ENCODE results near the gene MED31. TPM values are rescaled to one million over a fixed set of nuclear protein-coding genes. Genes with fewer than 3 reads are reported as not detected.

The MED31 gene
- total RNA-seq, 4 donors from 2014 or later = 5.3 to 13.7 (median 10.4) TPM

DNA sequence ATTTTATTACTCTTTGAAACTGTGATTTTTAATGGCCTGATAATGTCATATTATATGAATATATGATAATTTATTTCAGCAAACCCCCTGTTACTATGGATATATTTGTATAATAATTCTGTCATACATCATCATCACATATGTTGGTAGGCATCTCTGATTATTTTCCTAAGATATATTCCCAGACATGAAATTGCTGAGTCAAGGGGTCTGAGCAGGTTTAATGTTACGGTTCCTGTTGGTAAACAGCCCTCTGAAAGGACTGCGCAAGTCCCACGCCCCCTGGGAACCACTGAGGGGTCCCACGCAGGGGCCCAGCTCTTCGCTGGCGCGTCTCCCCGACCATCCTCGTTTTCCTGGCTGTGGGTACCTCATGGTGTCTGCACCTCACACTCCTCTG is 37.5 kb upstream of the MED31 start:
- Histone ChIP-seq H3K36me3 (no peaks in the 10 kb centered on the region), H3K27me3 (no peaks in the 10 kb centered on the region), H3K4me1 (no peaks in the 10 kb centered on the region), H3K4me3 (replicated peaks in 1 of 3) (no peak overlapping the region), H3K27ac (no peak overlapping the region), H3K9me3 (no peaks in the 10 kb centered on the region)
- 88 to 89% methylated on average over 8 to 9 of the region's 9 CpGs for WGBS, 2 donors
- intact Hi-C loops (cut with DNase I) = no loop called here
- DNase-seq = no peak
- no peak for TF ChIP-seq POLR2A (IDR thresholded peaks at IDR 0.05)
- TF ChIP-seq, protein P1, sequence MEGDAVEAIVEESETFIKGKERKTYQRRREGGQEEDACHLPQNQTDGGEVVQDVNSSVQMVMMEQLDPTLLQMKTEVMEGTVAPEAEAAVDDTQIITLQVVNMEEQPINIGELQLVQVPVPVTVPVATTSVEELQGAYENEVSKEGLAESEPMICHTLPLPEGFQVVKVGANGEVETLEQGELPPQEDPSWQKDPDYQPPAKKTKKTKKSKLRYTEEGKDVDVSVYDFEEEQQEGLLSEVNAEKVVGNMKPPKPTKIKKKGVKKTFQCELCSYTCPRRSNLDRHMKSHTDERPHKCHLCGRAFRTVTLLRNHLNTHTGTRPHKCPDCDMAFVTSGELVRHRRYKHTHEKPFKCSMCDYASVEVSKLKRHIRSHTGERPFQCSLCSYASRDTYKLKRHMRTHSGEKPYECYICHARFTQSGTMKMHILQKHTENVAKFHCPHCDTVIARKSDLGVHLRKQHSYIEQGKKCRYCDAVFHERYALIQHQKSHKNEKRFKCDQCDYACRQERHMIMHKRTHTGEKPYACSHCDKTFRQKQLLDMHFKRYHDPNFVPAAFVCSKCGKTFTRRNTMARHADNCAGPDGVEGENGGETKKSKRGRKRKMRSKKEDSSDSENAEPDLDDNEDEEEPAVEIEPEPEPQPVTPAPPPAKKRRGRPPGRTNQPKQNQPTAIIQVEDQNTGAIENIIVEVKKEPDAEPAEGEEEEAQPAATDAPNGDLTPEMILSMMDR (IDR thresholded peaks at IDR 0.05) = no peak

DNA sequence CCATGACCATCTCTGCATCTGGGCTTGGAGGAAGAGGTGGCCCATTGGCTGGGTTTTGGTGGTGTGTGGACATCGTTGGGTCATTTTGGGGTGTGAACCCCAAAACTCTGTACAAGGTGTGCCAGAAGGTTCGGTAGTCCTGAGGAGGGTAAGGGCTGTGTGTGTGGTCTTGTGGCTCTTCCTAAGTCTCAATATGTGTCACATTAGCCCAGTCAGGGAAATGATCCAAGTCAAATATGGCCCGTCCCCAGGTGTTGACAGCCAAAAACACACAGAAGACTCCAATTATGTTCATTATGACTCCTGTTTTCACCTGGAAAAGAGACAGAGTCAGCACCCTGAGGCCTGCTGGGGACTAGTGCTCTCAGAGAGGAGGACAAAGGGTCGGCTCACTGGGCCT is 34.6 kb upstream of the MED31 start:
- Histone ChIP-seq H3K36me3 (no peaks in the 10 kb centered on the region), H3K4me3 (replicated peaks in 1 of 3) (no peak overlapping the region), H3K27ac (no peak overlapping the region), H3K27me3 (no peaks in the 10 kb centered on the region), H3K9me3 (no peaks in the 10 kb centered on the region), H3K4me1 (no peaks in the 10 kb centered on the region)
- DNase-seq = no peak
- 88 to 89% methylated on average over 4 of the region's 4 CpGs for WGBS, 2 donors
- TF ChIP-seq, protein P1 (IDR thresholded peaks at IDR 0.05) = no peak
- no peak for TF ChIP-seq POLR2A (IDR thresholded peaks at IDR 0.05)
- intact Hi-C loops (cut with DNase I) = no loop called here

DNA sequence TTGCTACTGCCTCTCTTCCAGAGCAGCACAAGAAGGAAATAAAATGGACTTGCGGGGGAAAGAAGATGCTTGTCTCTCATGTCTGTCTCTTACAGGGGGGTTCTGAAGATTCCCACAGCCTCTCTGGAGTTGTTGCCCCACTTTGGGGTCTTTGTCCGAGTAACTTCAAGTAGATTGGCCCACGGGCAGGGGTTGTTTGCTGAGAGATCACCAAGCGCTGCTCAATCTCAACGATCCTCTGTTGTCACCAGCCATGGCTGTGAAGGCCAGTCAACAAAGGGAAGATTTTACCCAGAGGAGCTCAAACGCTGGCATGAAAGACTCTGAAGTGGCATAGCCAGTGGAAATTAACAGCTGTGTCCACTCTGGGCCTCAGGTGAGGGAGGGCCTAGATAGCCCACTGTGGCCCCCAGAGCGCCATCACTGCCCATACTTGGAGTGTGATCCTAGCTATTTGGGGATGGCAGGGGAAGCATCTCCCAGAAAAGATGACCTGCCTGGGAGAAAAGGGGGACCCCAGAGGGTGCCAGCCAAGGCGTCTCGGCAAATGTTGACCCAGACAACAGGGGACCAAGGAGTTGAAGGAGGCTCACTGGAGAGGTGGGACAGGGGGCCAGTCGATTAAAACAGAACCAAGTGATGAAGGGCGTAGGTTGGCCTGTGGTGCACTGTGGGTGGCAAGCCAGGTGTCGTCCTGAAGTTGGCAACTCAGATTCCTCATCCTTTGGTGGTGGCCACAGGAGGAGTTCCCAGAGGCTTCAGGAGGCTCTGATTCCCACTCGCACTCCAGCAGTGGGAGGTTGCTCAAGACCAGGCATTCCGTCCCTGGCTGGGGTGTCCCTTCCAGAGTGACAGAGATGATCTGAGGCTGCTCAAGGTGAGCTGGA is 33.7 kb upstream of the MED31 start:
- no peak overlapping the region for H3K27ac ChIP-seq
- H3K4me3 ChIP-seq (replicated peaks in 1 of 3) = no peak overlapping the region
- H3K36me3 ChIP-seq = no peaks in the 10 kb centered on the region
- H3K9me3 ChIP-seq = no peaks in the 10 kb centered on the region
- H3K4me1 ChIP-seq = no peaks in the 10 kb centered on the region
- intact Hi-C loops (cut with DNase I) = no loop called here
- H3K27me3 ChIP-seq = no peaks in the 10 kb centered on the region
- no peak for DNase-seq
- 68 to 73% methylated on average over 12 of the region's 14 CpGs for WGBS, 2 donors
- TF ChIP-seq, protein P1 (IDR thresholded peaks at IDR 0.05) = no peak
- no peak for TF ChIP-seq POLR2A (IDR thresholded peaks at IDR 0.05)

DNA sequence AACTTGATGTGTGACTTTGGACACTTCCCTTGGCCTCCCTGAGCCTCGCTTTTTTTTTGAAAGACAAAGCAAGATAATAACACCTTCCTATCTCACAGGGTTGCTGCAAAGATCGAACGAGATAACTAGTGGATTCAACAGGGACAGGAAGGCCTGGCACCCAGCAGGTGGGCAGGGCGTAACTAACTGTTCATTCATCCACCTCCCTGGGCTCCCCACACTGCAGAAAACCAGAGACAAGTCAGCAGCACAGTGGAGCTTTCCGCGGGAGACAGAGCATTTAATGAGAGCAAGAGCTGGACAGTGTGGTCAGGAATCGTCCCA is 33.0 kb upstream of the MED31 start:
- no peak overlapping the region for H3K27ac ChIP-seq
- H3K9me3 ChIP-seq = no peaks in the 10 kb centered on the region
- TF ChIP-seq, protein P1 (IDR thresholded peaks at IDR 0.05) = no peak
- TF ChIP-seq POLR2A (IDR thresholded peaks at IDR 0.05) = no peak
- intact Hi-C loops (cut with DNase I) = no loop called here
- no peaks in the 10 kb centered on the region for H3K36me3 ChIP-seq
- H3K4me3 ChIP-seq (replicated peaks in 1 of 3) = no peak overlapping the region
- no peaks in the 10 kb centered on the region for H3K27me3 ChIP-seq
- DNase-seq = no peak
- WGBS, 2 donors = 53 to 61% methylated on average over 5 to 7 of the region's 7 CpGs
- no peaks in the 10 kb centered on the region for H3K4me1 ChIP-seq

DNA sequence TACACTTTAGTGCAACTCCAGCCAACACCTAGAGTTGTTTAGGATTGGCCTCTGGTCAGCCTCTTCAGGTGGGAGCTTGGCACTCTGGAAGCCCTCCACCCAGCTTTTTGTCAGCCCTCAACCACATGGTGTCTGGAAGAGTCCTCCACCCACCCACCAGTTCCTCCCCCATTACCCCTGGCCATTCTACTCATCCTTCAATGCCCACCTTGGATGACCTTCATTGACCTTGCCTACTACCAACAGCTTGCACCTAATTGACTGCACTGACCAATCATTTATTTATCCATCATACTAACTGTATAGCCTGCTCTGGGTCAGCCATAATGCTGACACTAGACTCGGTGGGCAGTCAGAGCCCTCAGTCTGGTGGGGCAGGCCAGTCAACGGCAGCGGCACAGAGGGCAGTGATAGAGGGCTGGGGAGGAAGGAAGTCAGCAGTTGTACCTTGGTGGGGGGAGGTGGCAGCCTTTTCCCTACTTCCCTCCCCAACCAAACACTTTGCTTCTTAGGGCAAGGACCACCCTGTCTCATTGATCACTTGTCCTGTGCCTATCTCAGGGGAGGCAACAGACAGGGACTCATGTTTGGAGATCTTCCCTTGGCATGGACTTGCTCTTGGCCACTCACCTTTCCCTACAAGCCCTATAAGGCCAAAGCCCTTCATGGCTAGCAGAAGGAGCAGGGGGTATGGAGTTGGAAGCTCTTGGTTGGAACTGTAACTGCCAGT is 32.5 kb upstream of the MED31 start:
- WGBS, 2 donors = 78 to 95% methylated on average over 3 of the region's 3 CpGs
- TF ChIP-seq POLR2A (IDR thresholded peaks at IDR 0.05) = no peak
- TF ChIP-seq, protein P1 (IDR thresholded peaks at IDR 0.05) = no peak

More for the DNA sequence above, 32.5 kb upstream of the MED31 start:
- H3K27me3 ChIP-seq = no peaks in the 10 kb centered on the region
- H3K4me3 ChIP-seq (replicated peaks in 1 of 3) = no peak overlapping the region
- H3K4me1 ChIP-seq = no peaks in the 10 kb centered on the region
- intact Hi-C loops (cut with DNase I) = no loop called here
- no peaks in the 10 kb centered on the region for H3K9me3 ChIP-seq
- no peak for DNase-seq
- no peak overlapping the region for H3K27ac ChIP-seq
- H3K36me3 ChIP-seq = no peaks in the 10 kb centered on the region

All from thyroid gland (tissue), 4 donors.